A549 treated with CORT108297 at 1 μM for 4 hours (cell line): ENCODE data around the gene STAT2. TPM values are rescaled to one million over a fixed set of nuclear protein-coding genes. Genes with fewer than 3 reads are reported as not detected.

Source experiments
- total RNA-seq: library from RNA; stranded (reverse); fragments of 200-300 nt; extraction: Qiagen RNA extraction; gene quantifications from 5 replicates; pipeline ENCODE4 v1.2.3, GENCODE V29; 2022

STAT2 gene
- 11.8 to 15.2 TPM (median 12.7 TPM) in 5 replicates for total RNA-seq

GRCh38 chr12:56359851-56360767, at the start of gene STAT2:
Gene STAT2 (minus strand): TSS chr12:56360107. CDS start chr12:56356571, 3,536 bp downstream.

GRCh38 chr12:56362130-56363059, 2.5 kb upstream of the STAT2 start, which contains the start of gene APOF:
Gene APOF (minus strand): TSS chr12:56362857. CDS start chr12:56362745, 112 bp downstream.

GRCh38 chr12:56338308-56339157, 21.4 kb downstream of the STAT2 start, which contains the start of gene IL23A:
Gene IL23A (plus strand): TSS chr12:56338884. CDS start chr12:56339045, 161 bp downstream.

GRCh38 chr12:56333679-56334489, 26.0 kb downstream of the STAT2 start, which contains the start of gene PAN2:
Gene PAN2 (minus strand): TSS chr12:56334000. CDS start chr12:56333094, 906 bp downstream.

GRCh38 chr12:56315622-56316473, 44.1 kb downstream of the STAT2 start, which contains the start of gene CNPY2:
Gene CNPY2 (minus strand): TSS chr12:56315988. CDS start chr12:56315217, 771 bp downstream.

GRCh38 chr12:56299853-56300643, 59.9 kb downstream of the STAT2 start, which contains the start of gene CS:
Gene CS (minus strand): TSS chr12:56300330. CDS start chr12:56300201, 129 bp downstream.

Other genes starting within 250 kb of the STAT2 start
- gene RPL41, start 243.5 kb downstream of the STAT2 start, total RNA-seq, result 4,645 to 5,946 TPM (median 5,878 TPM) in 5 replicates
- gene ZC3H10, start 241.8 kb downstream of the STAT2 start, total RNA-seq, result 2.2 to 3.5 TPM (median 3.0 TPM) in 5 replicates
- 61.9 to 73.2 TPM (median 68.2 TPM) in 5 replicates for gene ESYT1, start 231.8 kb downstream of the STAT2 start, total RNA-seq
- 70.7 to 88.4 TPM (median 84.6 TPM) in 5 replicates for gene MYL6B, start 207.5 kb downstream of the STAT2 start, total RNA-seq
- 2,099 to 2,877 TPM (median 2,163 TPM) in 5 replicates for gene MYL6, start 201.7 kb downstream of the STAT2 start, total RNA-seq
- gene SMARCC2, start 170.6 kb downstream of the STAT2 start, total RNA-seq, result 29.0 to 40.5 TPM (median 39.1 TPM) in 5 replicates
- gene RNF41, start 138.2 kb downstream of the STAT2 start, total RNA-seq, result 19.2 to 26.8 TPM (median 25.5 TPM) in 5 replicates
- gene NABP2, start 135.8 kb downstream of the STAT2 start, total RNA-seq, result 55.2 to 63.7 TPM (median 60.3 TPM) in 5 replicates
- gene SLC39A5, start 130.1 kb downstream of the STAT2 start, total RNA-seq, result 0.09 TPM in 2 of 5 replicates, not detected in the others
- 36.1 to 51.0 TPM (median 50.0 TPM) in 5 replicates for gene ANKRD52, start 101.7 kb downstream of the STAT2 start, total RNA-seq
- 16.9 to 19.6 TPM (median 18.6 TPM) in 5 replicates for gene COQ10A, start 93.2 kb downstream of the STAT2 start, total RNA-seq
- 143 to 171 TPM (median 150 TPM) in 5 replicates for gene CS, start 59.8 kb downstream of the STAT2 start, total RNA-seq
- 120 to 150 TPM (median 144 TPM) in 5 replicates for gene CNPY2, start 44.1 kb downstream of the STAT2 start, total RNA-seq
- gene PAN2, start 26.1 kb downstream of the STAT2 start, total RNA-seq, result 16.2 to 19.1 TPM (median 17.9 TPM) in 5 replicates
- 0.35 to 1.0 TPM (median 0.57 TPM) in 5 replicates for gene IL23A, start 21.2 kb downstream of the STAT2 start, total RNA-seq
- gene APOF, start 2.8 kb upstream of the STAT2 start, total RNA-seq, result not detected in 5 replicates
- gene TIMELESS, start 89.3 kb upstream of the STAT2 start, total RNA-seq, result 33.5 to 41.0 TPM (median 36.6 TPM) in 5 replicates
- gene MIP, start 94.5 kb upstream of the STAT2 start, total RNA-seq, result 0.12 TPM in 1 of 5 replicates, not detected in the others
- 1.8 to 2.1 TPM (median 2.0 TPM) in 5 replicates for gene SPRYD4, start 108.5 kb upstream of the STAT2 start, total RNA-seq
- gene GLS2, start 128.1 kb upstream of the STAT2 start, total RNA-seq, result 0.06 to 0.22 TPM (median 0.12 TPM) in 5 replicates
- 10.8 to 17.4 TPM (median 13.0 TPM) in 5 replicates for gene RBMS2, start 161.7 kb upstream of the STAT2 start, total RNA-seq